Measurements from ENCODE around the gene DNAJC8. TPM values are rescaled to one million over a fixed set of nuclear protein-coding genes. Genes with fewer than 3 reads are reported as not detected.

DNAJC8 gene
- total and polyA plus RNA-seq, 2 of the 8 experiments (the other 6 are each of a cell fraction or from before 2014, with no cell fraction given) = 116 to 134 TPM

GRCh38 chr1:28185071-28185470 is 47.8 kb downstream of the DNAJC8 start:
- DNase-seq (ENCODE audit: low read depth in 1 of 2, low spot score in 2 of 2) = no peak
- WGBS, 2 experiments (ENCODE audit: extremely low coverage in 1 of 2, insufficient coverage in 1 of 2, insufficient read length in 1 of 2, insufficient replicate concordance in 2 of 2, low coverage in 1 of 2, low lambda C conversion rate in 2 of 2, missing lambda C conversion rate in 1 of 2) = 85% methylated on average over 1 of the region's 1 CpG; no CpG with 5 or more reads in 1 of the 2 experiments
- POLR2A ChIA-PET (ENCODE audit: partially characterized antibody) = no interaction called here

More at GRCh38 chr1:28185071-28185470, 47.8 kb downstream of the DNAJC8 start:
- no peak for TF ChIP-seq RAD21 (IDR thresholded peaks at IDR 0.05 in 1 of 2, conservative IDR thresholded peaks at IDR 0.05 in 1 of 2; ENCODE audit: low read depth in 2 of 2, low read length in 2 of 2)
- TF ChIP-seq CTBP2 (IDR thresholded peaks at IDR 0.05; ENCODE audit: borderline replicate concordance, insufficient read depth, insufficient read length, low read length) = no peak
- no peak for TF ChIP-seq SP1 (IDR thresholded peaks at IDR 0.05; ENCODE audit: low read depth, low read length)
- no peak for TF ChIP-seq YY1 (IDR thresholded peaks at IDR 0.05; ENCODE audit: low read depth, low read length)
- no peak for TF ChIP-seq CBX8 (IDR thresholded peaks at IDR 0.05; ENCODE audit: borderline replicate concordance, low read depth, low read length)
- TF ChIP-seq BACH1 (IDR thresholded peaks at IDR 0.05; ENCODE audit: low read length) = no peak
- no peak for TF ChIP-seq RNF2 (IDR thresholded peaks at IDR 0.05; ENCODE audit: borderline replicate concordance, low read depth, low read length, missing control alignments, poor library complexity, severe bottlenecking)
- TF ChIP-seq MAX (IDR thresholded peaks at IDR 0.05) = no peak
- TF ChIP-seq SP4 (IDR thresholded peaks at IDR 0.05; ENCODE audit: low read length) = no peak
- no peak for TF ChIP-seq SIRT6 (IDR thresholded peaks at IDR 0.05; ENCODE audit: low read length)
- no peak for TF ChIP-seq SP2 (IDR thresholded peaks at IDR 0.05; ENCODE audit: low read length)
- no peak for TF ChIP-seq SAP30 (IDR thresholded peaks at IDR 0.05; ENCODE audit: insufficient read depth, insufficient replicate concordance, low read length)
- no peak for TF ChIP-seq SIN3A (conservative IDR thresholded peaks at IDR 0.05 in 1 of 2, IDR thresholded peaks at IDR 0.05 in 1 of 2; ENCODE audit: low read depth in 1 of 2, low read length in 2 of 2)
- H3K23me2 ChIP-seq (ENCODE audit: low read depth, low read length) = no peaks in the 10 kb centered on the region
- no peaks in the 10 kb centered on the region for H3K4me1 ChIP-seq (replicated peaks in 1 of 4; ENCODE audit: control insufficient read depth in 3 of 4, insufficient read depth in 4 of 4, low read length in 3 of 4)
- no peak for FAIRE-seq
- no peak overlapping the region for H2BK120ac ChIP-seq (replicated peaks; ENCODE audit: low read depth, low read length)
- H3K27me3 ChIP-seq (replicated peaks in 1 of 4; ENCODE audit: control insufficient read depth in 3 of 4, extremely low read depth in 1 of 4, insufficient read depth in 3 of 4, low read length in 3 of 4) = no peaks in the 10 kb centered on the region
- no peak overlapping the region for H2AFZ ChIP-seq (ENCODE audit: low read length)
- CTCF ChIA-PET (ENCODE audit: partially characterized antibody) = interaction anchor here (0.9 kb wide), 1 partner anchor 97 kb away, joined by 3 read pairs; the partner anchor contains the start of gene EYA3
- no peak overlapping the region for H2BK15ac ChIP-seq (ENCODE audit: low read length)
- no peak overlapping the region for H3K23ac ChIP-seq (ENCODE audit: insufficient read length)
- no peak overlapping the region for H2BK20ac ChIP-seq (ENCODE audit: low read length)
- H3K4me2 ChIP-seq (ENCODE audit: insufficient read depth in 1 of 2, low read depth in 2 of 2, low read length in 2 of 2) = no peak overlapping the region
- H2AK5ac ChIP-seq (ENCODE audit: low read depth, low read length) = no peak overlapping the region
- no peak overlapping the region for H2BK5ac ChIP-seq (ENCODE audit: low read depth, low read length)
- H3K9me3 ChIP-seq (ENCODE audit: insufficient read depth in 2 of 2, low read depth in 1 of 2, low read length in 1 of 2) = no peaks in the 10 kb centered on the region
- H3K79me2 ChIP-seq (ENCODE audit: control insufficient read depth in 1 of 2, insufficient read depth in 2 of 2, low read length in 2 of 2) = no peaks in the 10 kb centered on the region
- no peak overlapping the region for H2BK12ac ChIP-seq (ENCODE audit: low read depth, low read length)
- H4K91ac ChIP-seq (replicated peaks; ENCODE audit: insufficient read length, low read length) = no peak overlapping the region
- no peak overlapping the region for H3K27ac ChIP-seq (ENCODE audit: low read depth, low read length)
- no peak overlapping the region for H3K4me3 ChIP-seq (ENCODE audit: extremely low read depth in 1 of 4, insufficient read depth in 2 of 4, low read depth in 3 of 4, low read length in 4 of 4)
- no peak overlapping the region for H3K9ac ChIP-seq (replicated peaks in 1 of 4; ENCODE audit: extremely low read depth in 1 of 4, low read depth in 3 of 4, low read length in 3 of 4)
- no peaks in the 10 kb centered on the region for H3K79me1 ChIP-seq (ENCODE audit: low read depth, low read length)
- no peak overlapping the region for H4K5ac ChIP-seq (ENCODE audit: insufficient read length, low read depth, low read length)
- H3K14ac ChIP-seq (ENCODE audit: insufficient read length) = no peak overlapping the region
- H3K18ac ChIP-seq (ENCODE audit: extremely low read depth, low read length) = no peak overlapping the region
- H3K36me3 ChIP-seq (ENCODE audit: control insufficient read depth in 2 of 4, insufficient read depth in 4 of 4, low read length in 3 of 4) = no peaks in the 10 kb centered on the region
- no peak overlapping the region for H4K8ac ChIP-seq (ENCODE audit: extremely low read depth, insufficient read depth, low read length)
- H4K20me1 ChIP-seq (replicated peaks in 1 of 2; ENCODE audit: control insufficient read depth in 1 of 2, insufficient read depth in 2 of 2, low read length in 2 of 2) = no peaks in the 10 kb centered on the region
- H3K4ac ChIP-seq (replicated peaks; ENCODE audit: insufficient read length, low read depth, low read length) = no peak overlapping the region
- H3K56ac ChIP-seq (replicated peaks; ENCODE audit: insufficient read length, low read depth, low read length) = no peak overlapping the region
